ENCODE data around the gene METTL6.

METTL6 gene

DNA sequence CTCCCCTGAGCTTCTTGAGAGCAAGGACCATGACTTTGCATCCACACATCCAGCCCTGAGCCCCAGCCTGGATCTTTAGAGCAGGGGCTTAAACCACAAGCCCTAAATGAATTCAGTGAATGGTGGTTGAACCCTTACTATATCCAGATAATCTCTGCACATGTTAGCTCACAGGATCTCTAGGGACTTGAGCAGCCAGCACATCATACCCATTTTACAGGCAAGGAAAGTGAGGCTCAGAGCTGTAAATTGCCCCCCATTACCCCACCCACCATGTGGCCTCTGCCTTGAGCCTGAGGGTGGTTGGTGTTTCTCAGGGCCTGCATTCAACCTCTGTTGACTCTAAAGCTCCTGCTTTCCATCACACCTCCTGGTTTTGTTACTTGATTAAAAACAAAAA is 27.6 kb upstream of the METTL6 start:
- TF ChIP-seq, protein P1, sequence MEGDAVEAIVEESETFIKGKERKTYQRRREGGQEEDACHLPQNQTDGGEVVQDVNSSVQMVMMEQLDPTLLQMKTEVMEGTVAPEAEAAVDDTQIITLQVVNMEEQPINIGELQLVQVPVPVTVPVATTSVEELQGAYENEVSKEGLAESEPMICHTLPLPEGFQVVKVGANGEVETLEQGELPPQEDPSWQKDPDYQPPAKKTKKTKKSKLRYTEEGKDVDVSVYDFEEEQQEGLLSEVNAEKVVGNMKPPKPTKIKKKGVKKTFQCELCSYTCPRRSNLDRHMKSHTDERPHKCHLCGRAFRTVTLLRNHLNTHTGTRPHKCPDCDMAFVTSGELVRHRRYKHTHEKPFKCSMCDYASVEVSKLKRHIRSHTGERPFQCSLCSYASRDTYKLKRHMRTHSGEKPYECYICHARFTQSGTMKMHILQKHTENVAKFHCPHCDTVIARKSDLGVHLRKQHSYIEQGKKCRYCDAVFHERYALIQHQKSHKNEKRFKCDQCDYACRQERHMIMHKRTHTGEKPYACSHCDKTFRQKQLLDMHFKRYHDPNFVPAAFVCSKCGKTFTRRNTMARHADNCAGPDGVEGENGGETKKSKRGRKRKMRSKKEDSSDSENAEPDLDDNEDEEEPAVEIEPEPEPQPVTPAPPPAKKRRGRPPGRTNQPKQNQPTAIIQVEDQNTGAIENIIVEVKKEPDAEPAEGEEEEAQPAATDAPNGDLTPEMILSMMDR (IDR thresholded peaks at IDR 0.05), result no peak
- H3K4me2 ChIP-seq (ENCODE audit: low read length), result no peak overlapping the region
- no peak overlapping the region for H3K4me3 ChIP-seq (ENCODE audit: low read depth, low read length)
- H3K4me1 ChIP-seq, result no peaks in the 10 kb centered on the region
- no peaks in the 10 kb centered on the region for H3K27me3 ChIP-seq (ENCODE audit: control insufficient read depth, insufficient read depth, low read length)
- H3K9ac ChIP-seq, result no peak overlapping the region
- no peaks in the 10 kb centered on the region for H3K36me3 ChIP-seq (ENCODE audit: control insufficient read depth, insufficient read depth, low read length)
- H2AFZ ChIP-seq, result no peak overlapping the region
- H3K79me2 ChIP-seq, result no peaks in the 10 kb centered on the region
- H3K9me3 ChIP-seq (ENCODE audit: control insufficient read depth, low read length), result no peaks in the 10 kb centered on the region
- H3K27ac ChIP-seq, result no peak overlapping the region

DNA sequence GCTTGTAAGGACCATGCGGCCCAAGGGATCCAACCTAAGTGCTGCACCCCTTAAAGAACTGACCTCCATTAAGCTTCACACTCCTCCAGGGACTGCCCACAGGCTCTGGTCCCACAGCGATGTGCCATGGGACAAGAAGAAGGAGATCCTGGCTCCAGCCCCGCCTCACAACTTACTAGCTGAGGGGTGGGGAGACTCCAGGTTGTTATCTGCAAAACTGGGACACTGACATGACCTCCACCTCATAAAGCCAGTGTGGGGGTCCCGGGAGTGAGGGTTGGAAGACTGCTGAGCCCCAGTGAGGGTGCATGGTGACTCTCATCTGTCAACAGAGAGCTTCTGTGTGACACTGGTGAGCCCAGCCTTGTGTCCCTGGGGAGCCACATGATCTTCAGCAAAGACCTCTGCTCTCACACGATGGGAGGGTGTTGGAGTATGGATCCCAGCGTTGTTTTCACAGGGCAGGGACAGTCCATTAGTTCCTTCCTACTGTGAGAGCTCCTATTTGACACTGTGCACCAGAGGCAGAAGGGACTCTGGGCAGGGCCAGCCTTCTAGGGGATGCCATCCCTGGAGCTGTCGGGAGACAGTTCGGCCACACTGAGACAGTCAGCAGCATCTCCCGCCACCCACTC is 26.8 kb upstream of the METTL6 start:
- Histone ChIP-seq H3K4me1 (no peaks in the 10 kb centered on the region), H3K79me2 (no peaks in the 10 kb centered on the region), H3K27me3 (ENCODE audit: control insufficient read depth, insufficient read depth, low read length) (no peaks in the 10 kb centered on the region), H2AFZ (no peak overlapping the region), H3K4me2 (ENCODE audit: low read length) (no peak overlapping the region), H3K9me3 (ENCODE audit: control insufficient read depth, low read length) (no peaks in the 10 kb centered on the region), H3K4me3 (ENCODE audit: low read depth, low read length) (no peak overlapping the region), H3K36me3 (ENCODE audit: control insufficient read depth, insufficient read depth, low read length) (no peaks in the 10 kb centered on the region), H3K27ac (no peak overlapping the region), H3K9ac (no peak overlapping the region)
- TF ChIP-seq, protein P1 (IDR thresholded peaks at IDR 0.05), result no peak

DNA sequence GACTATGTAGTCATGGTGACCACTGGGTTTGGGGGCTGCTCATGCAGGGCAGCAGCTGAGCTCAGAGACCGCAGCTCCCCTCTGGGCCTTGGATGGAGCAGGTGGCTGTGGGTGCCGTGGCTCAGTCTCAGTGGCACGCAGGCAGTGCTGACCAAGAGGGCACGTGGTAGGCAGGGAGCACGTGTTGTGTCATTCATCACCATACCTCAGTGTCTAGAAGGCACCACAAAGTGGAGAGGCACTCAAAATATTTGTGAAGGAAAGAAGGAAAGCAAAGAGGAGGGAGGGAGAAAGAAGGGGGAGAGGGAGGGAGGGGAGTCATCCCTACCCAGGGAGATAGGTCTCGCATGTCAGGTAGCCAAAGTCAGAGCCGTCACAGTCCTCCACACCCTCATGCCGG is 26.2 kb upstream of the METTL6 start:
- H2AFZ ChIP-seq, result no peak overlapping the region
- H3K79me2 ChIP-seq, result no peaks in the 10 kb centered on the region
- H3K9me3 ChIP-seq (ENCODE audit: control insufficient read depth, low read length), result no peaks in the 10 kb centered on the region
- no peak overlapping the region for H3K9ac ChIP-seq
- no peak overlapping the region for H3K27ac ChIP-seq
- no peaks in the 10 kb centered on the region for H3K4me1 ChIP-seq
- no peaks in the 10 kb centered on the region for H3K27me3 ChIP-seq (ENCODE audit: control insufficient read depth, insufficient read depth, low read length)
- H3K4me2 ChIP-seq (ENCODE audit: low read length), result no peak overlapping the region
- TF ChIP-seq, protein P1 (IDR thresholded peaks at IDR 0.05), result no peak
- no peak overlapping the region for H3K4me3 ChIP-seq (ENCODE audit: low read depth, low read length)
- H3K36me3 ChIP-seq (ENCODE audit: control insufficient read depth, insufficient read depth, low read length), result no peaks in the 10 kb centered on the region

DNA sequence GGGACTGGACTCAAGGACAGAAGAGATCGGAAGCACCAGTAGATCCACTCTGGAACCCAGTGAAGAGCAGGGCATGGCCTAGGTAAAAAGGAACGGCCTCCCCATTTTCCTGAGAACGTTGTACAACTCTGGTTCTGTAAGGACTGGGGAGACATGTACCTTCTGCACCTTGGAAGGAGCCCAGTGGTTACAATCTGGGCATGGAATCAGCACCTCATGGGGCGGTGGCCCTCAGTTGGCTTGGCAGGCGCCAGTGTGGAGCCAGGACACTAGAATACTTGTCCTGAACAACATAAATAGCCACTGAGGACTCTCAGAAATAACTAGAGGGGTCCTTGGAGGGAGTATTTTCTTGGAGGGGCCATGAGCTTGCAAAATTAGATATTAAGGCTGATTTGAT is 25.6 kb upstream of the METTL6 start:
- H3K79me2 ChIP-seq, result no peaks in the 10 kb centered on the region
- H3K27ac ChIP-seq, result no peak overlapping the region
- H3K9me3 ChIP-seq (ENCODE audit: control insufficient read depth, low read length), result no peaks in the 10 kb centered on the region
- TF ChIP-seq, protein P1 (IDR thresholded peaks at IDR 0.05), result no peak
- no peak overlapping the region for H2AFZ ChIP-seq
- H3K27me3 ChIP-seq (ENCODE audit: control insufficient read depth, insufficient read depth, low read length), result no peaks in the 10 kb centered on the region
- H3K4me3 ChIP-seq (ENCODE audit: low read depth, low read length), result no peak overlapping the region
- no peaks in the 10 kb centered on the region for H3K4me1 ChIP-seq
- no peak overlapping the region for H3K9ac ChIP-seq
- no peaks in the 10 kb centered on the region for H3K36me3 ChIP-seq (ENCODE audit: control insufficient read depth, insufficient read depth, low read length)
- H3K4me2 ChIP-seq (ENCODE audit: low read length), result no peak overlapping the region

DNA sequence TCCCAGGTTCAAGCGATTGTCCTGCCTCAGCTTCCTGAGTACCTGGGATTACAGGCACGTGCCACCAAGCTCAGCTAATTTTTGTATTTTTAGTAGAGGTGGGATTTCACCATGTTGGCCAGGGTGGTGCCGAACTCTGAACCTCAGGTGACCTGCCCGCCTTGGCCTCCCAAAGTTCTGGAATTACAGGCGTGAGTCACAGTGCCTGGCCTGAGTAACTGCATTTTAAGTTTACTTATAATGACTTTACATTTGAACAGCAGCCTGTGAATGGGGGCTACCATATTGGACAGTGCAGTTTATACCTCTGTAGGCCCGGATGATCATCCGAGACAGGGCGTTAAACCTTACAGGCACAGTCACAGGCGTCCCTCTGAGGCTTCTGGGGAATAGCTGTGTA is 24.8 kb upstream of the METTL6 start:
- no peaks in the 10 kb centered on the region for H3K27me3 ChIP-seq (ENCODE audit: control insufficient read depth, insufficient read depth, low read length)
- no peaks in the 10 kb centered on the region for H3K79me2 ChIP-seq
- no peak overlapping the region for H3K4me2 ChIP-seq (ENCODE audit: low read length)
- no peak overlapping the region for H3K27ac ChIP-seq
- H2AFZ ChIP-seq, result no peak overlapping the region
- no peaks in the 10 kb centered on the region for H3K9me3 ChIP-seq (ENCODE audit: control insufficient read depth, low read length)
- no peak overlapping the region for H3K4me3 ChIP-seq (ENCODE audit: low read depth, low read length)
- TF ChIP-seq, protein P1 (IDR thresholded peaks at IDR 0.05), result no peak
- no peak overlapping the region for H3K9ac ChIP-seq
- H3K4me1 ChIP-seq, result no peaks in the 10 kb centered on the region
- no peaks in the 10 kb centered on the region for H3K36me3 ChIP-seq (ENCODE audit: control insufficient read depth, insufficient read depth, low read length)
